MM.1S (cell line): ENCODE measurements around the gene TUBGCP6.

ENCODE experiments used
- DNase-seq: peaks from one replicate; pipeline ENCODE4 v3.0.0-alpha.2; 2015
- H2AFZ ChIP-seq: fragments of 300-600 bp; sonication (generic); 2 replicates; pipeline ENCODE4 v1.6.0; 2016; ENCODE audit warnings: antibody characterized with exemption, low read length
- H3F3A ChIP-seq: fragments of 300-600 bp; sonication (generic); 2 replicates; pipeline ENCODE4 v1.6.1; 2016; ENCODE audit warnings: mild to moderate bottlenecking, antibody characterized with exemption, low read length, moderate library complexity, mixed read lengths; ENCODE audit not compliant: insufficient read depth
- H3K27ac ChIP-seq: fragments of 300-600 bp; sonication (generic); 2 replicates; pipeline ENCODE4 v1.5.1; 2016; ENCODE audit warnings: mild to moderate bottlenecking, low read length
- H3K27me3 ChIP-seq: fragments of 300-600 bp; sonication (generic); replicated peaks from 2 replicates; pipeline ENCODE4 v1.6.0; 2016; ENCODE audit warnings: low read length; ENCODE audit not compliant: insufficient read depth
- H3K36me3 ChIP-seq: fragments of 300-600 bp; sonication (generic); replicated peaks from 2 replicates; pipeline ENCODE4 v1.6.1; 2016; ENCODE audit warnings: mild to moderate bottlenecking, low read length, mixed read lengths; ENCODE audit not compliant: insufficient read depth
- H3K4me1 ChIP-seq: fragments of 300-600 bp; sonication (generic); 2 replicates; pipeline ENCODE4 v1.6.1; 2016; ENCODE audit warnings: low read length, mixed read lengths
- H3K4me2 ChIP-seq: fragments of 300-600 bp; sonication (generic); 2 replicates; pipeline ENCODE4 v1.6.0; 2016; ENCODE audit warnings: low read depth, low read length
- H3K4me3 ChIP-seq: fragments of 300-600 bp; sonication (generic); 2 replicates; pipeline ENCODE4 v1.5.1; 2016; ENCODE audit warnings: low read length, mixed read lengths
- H3K79me2 ChIP-seq: fragments of 300-600 bp; sonication (generic); 2 replicates; pipeline ENCODE4 v1.6.1; 2016; ENCODE audit warnings: mixed run types, low read length, mixed read lengths
- H3K9ac ChIP-seq: fragments of 300-600 bp; sonication (generic); 2 replicates; pipeline ENCODE4 v1.6.1; 2016; ENCODE audit warnings: low read length, mixed read lengths
- H3K9me2 ChIP-seq: fragments of 300-600 bp; sonication (generic); replicated peaks from 2 replicates; pipeline ENCODE4 v1.6.1; 2016; ENCODE audit warnings: mild to moderate bottlenecking, low read length, mixed read lengths; ENCODE audit not compliant: insufficient read depth
- H3K9me3 ChIP-seq: fragments of 300-600 bp; sonication (generic); replicated peaks from 2 replicates; pipeline ENCODE4 v1.6.1; 2016; ENCODE audit warnings: mild to moderate bottlenecking, low read length, mixed read lengths; ENCODE audit not compliant: insufficient read depth
- H4K20me1 ChIP-seq: fragments of 300-600 bp; sonication (generic); 2 replicates; pipeline ENCODE4 v1.6.1; 2016; ENCODE audit warnings: mild to moderate bottlenecking, low read length, moderate library complexity, mixed read lengths; ENCODE audit not compliant: insufficient read depth
- EZH2 ChIP-seq: fragments of 300-600 bp; sonication (generic); optimal IDR thresholded peaks from 2 replicates; pipeline ENCODE3; 2017; ENCODE audit warnings: low read depth, mild to moderate bottlenecking, antibody characterized with exemption, low read length, mixed read lengths
- EZH2phosphoT487 ChIP-seq: fragments of 300-600 bp; sonication (generic); IDR thresholded peaks from 2 replicates; pipeline ENCODE4 v1.6.1; 2018; ENCODE audit warnings: antibody characterized with exemption, low read length
- TF ChIP-seq, protein P1 (sequence below): fragments of 300-600 bp; sonication (generic); IDR thresholded peaks from 2 replicates; pipeline ENCODE4 v1.5.1; 2016; ENCODE audit warnings: antibody characterized with exemption, low read length, mixed read lengths

Gene TUBGCP6

DNA sequence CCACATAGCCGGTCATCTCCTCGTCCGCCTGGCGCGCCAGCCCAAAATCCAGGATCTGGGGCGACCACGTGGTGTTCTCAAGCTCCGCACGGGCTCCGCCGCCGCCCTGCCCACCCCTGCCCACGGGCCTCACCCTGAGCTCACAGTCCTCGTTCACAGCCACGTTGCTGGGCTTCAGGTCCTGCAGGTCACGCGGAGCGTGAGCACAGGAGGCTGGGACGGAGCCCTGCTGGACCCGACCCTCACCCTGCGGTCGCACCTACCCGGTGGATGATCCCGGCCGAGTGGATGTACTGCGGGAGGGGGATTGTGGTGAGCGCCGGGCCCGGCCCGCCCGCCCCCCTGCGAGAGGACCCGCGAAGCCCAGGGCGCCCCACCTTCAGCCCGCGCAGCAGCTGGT is 22.2 kb upstream of the TUBGCP6 start:
- TF ChIP-seq, protein P1, sequence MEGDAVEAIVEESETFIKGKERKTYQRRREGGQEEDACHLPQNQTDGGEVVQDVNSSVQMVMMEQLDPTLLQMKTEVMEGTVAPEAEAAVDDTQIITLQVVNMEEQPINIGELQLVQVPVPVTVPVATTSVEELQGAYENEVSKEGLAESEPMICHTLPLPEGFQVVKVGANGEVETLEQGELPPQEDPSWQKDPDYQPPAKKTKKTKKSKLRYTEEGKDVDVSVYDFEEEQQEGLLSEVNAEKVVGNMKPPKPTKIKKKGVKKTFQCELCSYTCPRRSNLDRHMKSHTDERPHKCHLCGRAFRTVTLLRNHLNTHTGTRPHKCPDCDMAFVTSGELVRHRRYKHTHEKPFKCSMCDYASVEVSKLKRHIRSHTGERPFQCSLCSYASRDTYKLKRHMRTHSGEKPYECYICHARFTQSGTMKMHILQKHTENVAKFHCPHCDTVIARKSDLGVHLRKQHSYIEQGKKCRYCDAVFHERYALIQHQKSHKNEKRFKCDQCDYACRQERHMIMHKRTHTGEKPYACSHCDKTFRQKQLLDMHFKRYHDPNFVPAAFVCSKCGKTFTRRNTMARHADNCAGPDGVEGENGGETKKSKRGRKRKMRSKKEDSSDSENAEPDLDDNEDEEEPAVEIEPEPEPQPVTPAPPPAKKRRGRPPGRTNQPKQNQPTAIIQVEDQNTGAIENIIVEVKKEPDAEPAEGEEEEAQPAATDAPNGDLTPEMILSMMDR, result no peak
- TF ChIP-seq EZH2phosphoT487 (no peak), EZH2 (no peak)
- H3K79me2 ChIP-seq, result no peaks in the 10 kb centered on the region
- no peak for DNase-seq
- no peaks in the 10 kb centered on the region for H3K9me2 ChIP-seq
- no peak overlapping the region for H2AFZ ChIP-seq
- no peak overlapping the region for H3K4me3 ChIP-seq
- no peaks in the 10 kb centered on the region for H4K20me1 ChIP-seq
- peaks cover 13% of the 10 kb centered on the region for H3K4me1 ChIP-seq
- H3K27ac ChIP-seq, result no peak overlapping the region
- H3F3A ChIP-seq, result peaks cover 12% of the 10 kb centered on the region; the same call in 1 of the 2 replicates
- H3K36me3 ChIP-seq, result no peaks in the 10 kb centered on the region
- H3K4me2 ChIP-seq, result no peak overlapping the region
- H3K9ac ChIP-seq, result no peak overlapping the region
- peaks cover 13% of the 10 kb centered on the region for H3K27me3 ChIP-seq
- H3K9me3 ChIP-seq, result no peaks in the 10 kb centered on the region

DNA sequence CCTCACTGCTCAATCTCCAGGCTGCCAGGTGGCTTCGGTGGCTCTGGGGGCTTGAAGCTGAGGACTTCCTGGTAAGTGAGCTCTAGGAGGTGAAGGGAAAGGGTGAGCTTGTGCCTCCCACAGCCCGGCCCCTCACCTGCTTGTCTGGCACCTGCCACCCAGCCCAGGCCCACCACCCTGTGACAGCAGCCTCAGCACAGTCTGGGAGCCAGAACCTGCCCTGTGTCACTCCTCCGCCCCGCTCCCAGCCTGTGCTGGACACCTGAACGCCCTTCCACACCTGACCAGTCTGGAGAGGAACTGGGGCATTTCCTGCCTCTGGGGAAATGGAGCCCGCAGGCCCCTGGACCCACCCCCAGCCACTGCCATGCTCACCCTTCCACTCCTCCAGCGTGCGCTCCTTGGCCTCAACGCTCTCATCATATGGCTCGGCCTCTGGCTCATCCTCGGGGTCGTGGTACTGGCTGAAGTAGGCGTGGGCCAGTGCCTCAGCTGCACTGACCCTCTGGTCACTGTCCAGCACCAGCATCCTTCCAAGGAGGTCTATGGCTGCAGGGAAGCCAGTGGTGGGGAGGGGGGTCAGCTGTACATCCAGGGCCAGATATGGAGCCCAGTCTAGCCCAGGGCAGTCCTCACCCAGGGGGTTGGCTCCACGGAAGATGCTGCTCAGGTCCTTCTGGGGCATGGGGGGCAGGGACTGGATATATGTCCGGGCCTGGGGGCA is 20.3 kb upstream of the TUBGCP6 start:
- Histone ChIP-seq H3K4me2 (no peak overlapping the region), H3K4me3 (no peak overlapping the region), H3K27ac (no peak overlapping the region), H3K79me2 (peaks cover 9% of the 10 kb centered on the region), H3K9ac (no peak overlapping the region), H3F3A (peaks cover 4% of the 10 kb centered on the region; the same call in 1 of the 2 replicates), H4K20me1 (no peaks in the 10 kb centered on the region), H3K9me3 (no peaks in the 10 kb centered on the region), H3K9me2 (no peaks in the 10 kb centered on the region), H3K4me1 (peaks cover 8% of the 10 kb centered on the region), H3K27me3 (peaks cover 5% of the 10 kb centered on the region; the same call in 1 of the 2 replicates), H3K36me3 (no peaks in the 10 kb centered on the region), H2AFZ (no peak overlapping the region)
- no peak for DNase-seq
- TF ChIP-seq EZH2, result no peak
- TF ChIP-seq, protein P1, result no peak
- TF ChIP-seq EZH2phosphoT487, result no peak

DNA sequence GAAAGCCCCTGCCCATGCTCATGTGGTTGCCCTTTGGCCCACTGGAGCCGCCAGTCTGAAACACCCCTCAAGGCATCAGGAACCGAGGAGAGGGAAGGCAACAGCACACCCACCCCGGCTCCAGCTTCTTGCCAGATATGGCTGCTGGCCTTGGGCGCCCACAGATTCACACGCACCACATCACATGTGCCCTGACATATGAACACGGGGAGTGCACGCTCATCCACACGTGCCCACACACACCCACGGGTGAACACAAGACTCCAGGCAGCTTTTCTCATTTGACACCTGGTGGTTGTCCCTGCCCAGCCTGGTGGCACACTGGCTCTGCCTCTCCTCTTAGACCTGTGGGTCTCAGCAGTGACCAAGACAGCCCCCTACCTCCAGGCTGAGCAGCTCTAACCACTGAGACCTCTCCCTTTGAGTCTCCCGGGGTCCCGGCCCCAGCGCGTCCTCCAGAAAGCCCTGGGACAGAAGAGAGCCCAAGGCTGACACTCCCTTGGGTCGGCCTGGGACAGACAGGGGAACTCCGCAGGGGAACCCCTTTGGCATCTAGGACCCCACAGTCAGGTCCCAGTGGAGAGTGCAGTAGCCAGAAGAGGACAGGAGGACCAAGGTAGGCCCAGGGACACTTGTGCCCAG is 19.4 kb upstream of the TUBGCP6 start:
- no peak overlapping the region for H2AFZ ChIP-seq
- no peak overlapping the region for H3K27ac ChIP-seq
- peaks cover 3% of the 10 kb centered on the region; the same call in 1 of the 2 replicates for H3F3A ChIP-seq
- H3K9ac ChIP-seq, result no peak overlapping the region
- H3K9me3 ChIP-seq, result no peaks in the 10 kb centered on the region
- no peak overlapping the region for H3K4me3 ChIP-seq
- H4K20me1 ChIP-seq, result no peaks in the 10 kb centered on the region
- peaks cover 8% of the 10 kb centered on the region for H3K4me1 ChIP-seq
- peaks cover under 1% of the 10 kb centered on the region; the same call in 1 of the 2 replicates for H3K27me3 ChIP-seq
- peaks cover 11% of the 10 kb centered on the region for H3K79me2 ChIP-seq
- no peak overlapping the region for H3K4me2 ChIP-seq
- TF ChIP-seq EZH2phosphoT487 (no peak), EZH2 (no peak)
- TF ChIP-seq, protein P1, result no peak
- no peaks in the 10 kb centered on the region for H3K36me3 ChIP-seq
- H3K9me2 ChIP-seq, result no peaks in the 10 kb centered on the region
- DNase-seq, result no peak
